Epithelial cell of proximal tubule (primary cell): ENCODE data around the gene SLC6A18. TPM values are rescaled to one million over a fixed set of nuclear protein-coding genes. Genes with fewer than 3 reads are reported as not detected.

Experiments
- DNase-seq: peaks from one replicate; pipeline ENCODE4 v3.0.0-alpha.2; 2011; ENCODE audit warnings: low read depth
- H3K4me3 ChIP-seq: 2 replicates; pipeline ENCODE4 v1.5.1; 2011; ENCODE audit warnings: low read depth, mild to moderate bottlenecking, low read length
- total RNA-seq: library from RNA; depleted of rRNA; stranded (reverse); fragments of >200 nt; gene quantifications from 2 replicates; pipeline ENCODE4 v1.2.3, GENCODE V29; 2015
- TF ChIP-seq, protein P1 (sequence below): conservative IDR thresholded peaks from 2 replicates; pipeline ENCODE4 v1.5.1; 2012; ENCODE audit warnings: low read depth, mild to moderate bottlenecking, low read length

SLC6A18 gene
- total RNA-seq, 1 donor from 2014 or later = not detected

DNA sequence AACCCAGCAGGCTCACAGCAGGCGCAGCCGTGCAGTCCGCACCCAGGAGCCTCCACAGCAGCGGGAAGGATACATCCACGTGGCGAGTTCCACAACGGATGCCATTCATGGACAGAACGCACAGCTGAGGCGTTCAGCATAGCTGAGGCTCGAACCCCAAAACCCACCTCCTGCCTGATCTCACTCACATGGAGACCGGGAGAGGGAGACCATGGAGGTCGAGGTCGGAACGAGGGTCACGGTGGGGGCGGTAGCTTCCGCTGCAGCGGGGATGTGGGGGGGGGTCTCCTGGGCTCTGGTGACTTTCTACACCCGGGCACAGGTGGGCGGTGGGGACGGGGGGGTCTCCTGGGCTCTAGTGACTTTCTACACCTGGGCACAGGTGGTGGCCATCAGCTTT is 52.1 kb downstream of the SLC6A18 start:
- no peak overlapping the region for H3K4me3 ChIP-seq
- DNase-seq = no peak
- TF ChIP-seq, protein P1, sequence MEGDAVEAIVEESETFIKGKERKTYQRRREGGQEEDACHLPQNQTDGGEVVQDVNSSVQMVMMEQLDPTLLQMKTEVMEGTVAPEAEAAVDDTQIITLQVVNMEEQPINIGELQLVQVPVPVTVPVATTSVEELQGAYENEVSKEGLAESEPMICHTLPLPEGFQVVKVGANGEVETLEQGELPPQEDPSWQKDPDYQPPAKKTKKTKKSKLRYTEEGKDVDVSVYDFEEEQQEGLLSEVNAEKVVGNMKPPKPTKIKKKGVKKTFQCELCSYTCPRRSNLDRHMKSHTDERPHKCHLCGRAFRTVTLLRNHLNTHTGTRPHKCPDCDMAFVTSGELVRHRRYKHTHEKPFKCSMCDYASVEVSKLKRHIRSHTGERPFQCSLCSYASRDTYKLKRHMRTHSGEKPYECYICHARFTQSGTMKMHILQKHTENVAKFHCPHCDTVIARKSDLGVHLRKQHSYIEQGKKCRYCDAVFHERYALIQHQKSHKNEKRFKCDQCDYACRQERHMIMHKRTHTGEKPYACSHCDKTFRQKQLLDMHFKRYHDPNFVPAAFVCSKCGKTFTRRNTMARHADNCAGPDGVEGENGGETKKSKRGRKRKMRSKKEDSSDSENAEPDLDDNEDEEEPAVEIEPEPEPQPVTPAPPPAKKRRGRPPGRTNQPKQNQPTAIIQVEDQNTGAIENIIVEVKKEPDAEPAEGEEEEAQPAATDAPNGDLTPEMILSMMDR = no peak

- H3K4me3 ChIP-seq = no peak overlapping the region
- TF ChIP-seq, protein P1 = no peak
- DNase-seq = no peak
These were observed 52.6 kb downstream of the SLC6A18 start for GRCh38 chr5:1277781-1278180.

DNA sequence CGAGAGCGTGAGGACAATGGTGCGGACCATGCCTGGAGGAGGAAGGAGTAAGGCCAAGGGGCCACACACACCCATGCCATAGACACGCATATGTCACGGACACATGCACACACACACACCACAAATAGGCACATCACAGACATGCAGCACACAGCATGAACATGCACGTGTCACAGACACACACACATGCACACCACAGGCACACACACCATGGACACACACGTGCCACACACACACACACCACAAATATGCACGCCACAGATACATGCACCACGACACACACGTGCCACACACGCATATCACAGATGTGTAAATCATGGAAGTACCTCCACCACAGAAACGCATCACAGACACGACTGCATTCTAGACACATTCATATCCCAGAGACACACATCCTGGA is 53.0 kb downstream of the SLC6A18 start:
- TF ChIP-seq, protein P1 = no peak
- DNase-seq = no peak
- H3K4me3 ChIP-seq = no peak overlapping the region

- no peak for DNase-seq
- H3K4me3 ChIP-seq = no peak overlapping the region
- TF ChIP-seq, protein P1 = no peak
These were observed 53.7 kb downstream of the SLC6A18 start for GRCh38 chr5:1278656-1279442.

DNA sequence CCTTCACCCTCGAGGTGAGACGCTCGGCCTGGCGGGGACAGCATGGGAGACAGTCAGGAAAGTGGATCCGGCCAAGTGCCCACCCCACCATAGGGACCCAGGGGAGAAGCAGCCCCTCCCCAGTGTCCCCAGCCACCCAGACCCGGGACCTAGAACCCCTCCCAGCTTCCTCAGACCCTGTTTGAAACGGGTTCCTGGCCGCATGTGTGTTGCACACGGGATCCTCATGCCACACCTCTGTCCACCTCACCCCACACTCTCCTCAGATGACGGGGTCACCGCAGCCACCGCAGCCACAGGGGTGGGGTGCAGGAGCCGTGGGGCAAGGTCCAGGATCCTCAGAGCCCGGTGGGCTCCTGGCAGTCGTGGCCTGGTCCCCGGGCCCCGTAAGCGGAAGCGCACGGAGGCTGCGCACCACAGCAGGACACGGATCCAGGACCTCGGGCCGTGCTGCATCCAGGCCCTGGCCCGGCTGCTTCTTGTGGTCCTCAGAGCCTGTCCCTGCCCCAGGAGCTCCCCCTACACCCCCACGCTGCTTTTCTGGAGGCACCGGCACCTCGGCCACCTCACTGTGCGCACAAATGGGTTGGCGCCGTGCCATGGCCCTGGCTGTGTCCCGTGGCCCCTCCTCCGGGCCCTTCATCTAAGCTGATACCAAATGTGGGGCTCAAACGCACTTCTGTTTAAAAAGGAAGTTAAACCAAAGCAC is 54.4 kb downstream of the SLC6A18 start:
- no peak for DNase-seq
- H3K4me3 ChIP-seq = no peak overlapping the region
- TF ChIP-seq, protein P1 = no peak

GRCh38 chr5:1280177-1281037 is 55.2 kb downstream of the SLC6A18 start:
- TF ChIP-seq, protein P1 = no peak
- DNase-seq = no peak
- no peak overlapping the region for H3K4me3 ChIP-seq
